DOHH2 (cell line): ENCODE measurements around the gene LRPAP1.
"Not testable (repeated sequence)": the region's sequence is repeated elsewhere in the genome, so short reads cannot be mapped to it uniquely, and the experiment has no call there.

Experiments
- CTCF ChIP-seq: fragments of 200-600 bp; sonication (generic); IDR thresholded peaks from one replicate; pipeline ENCODE4 v1.5.1; 2014; ENCODE audit warnings: antibody characterized with exemption, mild to moderate bottlenecking, low read depth, low read length; ENCODE audit not compliant: poor library complexity, severe bottlenecking
- EZH2phosphoT487 ChIP-seq: fragments of 200-600 bp; sonication (generic); IDR thresholded peaks from 2 replicates; pipeline ENCODE4 v1.6.1; 2017; ENCODE audit warnings: borderline replicate concordance, mild to moderate bottlenecking, antibody characterized with exemption, low read length, moderate library complexity, mixed read lengths

GRCh38 chr4:3570923-3571322 is 38.7 kb upstream of the LRPAP1 start:
- TF ChIP-seq CTCF, EZH2phosphoT487: not testable (repeated sequence)
